B cell (primary cell): ENCODE measurements around the gene KIF13A. TPM values are rescaled to one million over a fixed set of nuclear protein-coding genes. Genes with fewer than 3 reads are reported as not detected.

Experiments used
- ATAC-seq: fragments of 200-7000 bp; cut with Tn5 transposase; one replicate; pipeline ENCODE4 v1.10.0; 2021; ENCODE audit warnings: low read depth, mild to moderate bottlenecking, moderate number of reproducible peaks, moderate library complexity
- CTCF ChIA-PET: fragments of 350-600 bp; sonication (Branson Sonifier 250); formaldehyde crosslinking; loops from one replicate; lab custom pipeline; 2021; ENCODE audit warnings: antibody characterized with exemption, inconsistent platforms; lab: Charles Lee
- POLR2A ChIA-PET: fragments of 350-600 bp; sonication (Branson Sonifier 250); formaldehyde crosslinking; loops from one replicate; lab custom pipeline; 2021; ENCODE audit warnings: antibody characterized with exemption; lab: Charles Lee
- DNase-seq: peaks from one replicate; pipeline ENCODE4 v3.0.0; 2013
- H2AFZ ChIP-seq: 2 replicates; pipeline ENCODE4 v1.6.1; 2012; ENCODE audit warnings: mild to moderate bottlenecking, low read depth, low read length; ENCODE audit not compliant: insufficient read depth, poor library complexity, severe bottlenecking
- H3K27ac ChIP-seq, 2 donors: 1 replicate in 1 of 2; 2 replicates in 1 of 2; pipeline ENCODE4 v1.5.1; 2012 to 2013; ENCODE audit warnings: low read length in 2 of 2, mild to moderate bottlenecking in 2 of 2, moderate library complexity in 1 of 2
- H3K27me3 ChIP-seq, 4 experiments: fragments of 200-600 bp in 1 of 4; sonication (generic) in 1 of 4; replicated peaks in 1 of 4; 1 replicate in 2 of 4; 2 replicates in 2 of 4; pipeline versions ENCODE4 v1.6.1 to v1.7.0; 2013 to 2016; ENCODE audit warnings: low read length in 3 of 4, mild to moderate bottlenecking in 2 of 4, mixed read lengths in 1 of 4, moderate library complexity in 1 of 4; ENCODE audit not compliant: insufficient read depth in 4 of 4, control insufficient read depth in 3 of 4; ENCODE audit errors: control extremely low read depth in 1 of 4
- H3K36me3 ChIP-seq, 2 experiments: replicated peaks in 1 of 2; 1 replicate in 1 of 2; 2 replicates in 1 of 2; pipeline versions ENCODE4 v1.6.1 to v1.7.1; 2013; ENCODE audit warnings: low read length in 1 of 2; ENCODE audit not compliant: insufficient read depth in 2 of 2, control insufficient read depth in 1 of 2; ENCODE audit errors: control extremely low read depth in 1 of 2, extremely low read depth in 1 of 2
- H3K4me1 ChIP-seq, 2 donors: fragments of 200-600 bp in 1 of 2; sonication (generic) in 1 of 2; 1 replicate in 1 of 2; 2 replicates in 1 of 2; pipeline versions ENCODE4 v1.5.1 to v1.6.1; 2013 to 2017; ENCODE audit warnings: low read length in 2 of 2; ENCODE audit not compliant: control insufficient read depth in 2 of 2, insufficient read depth in 2 of 2
- H3K4me2 ChIP-seq: replicated peaks from 2 replicates; pipeline ENCODE3; 2012; ENCODE audit warnings: mild to moderate bottlenecking, low read depth, low read length; ENCODE audit not compliant: poor library complexity, severe bottlenecking
- H3K4me3 ChIP-seq, 5 experiments: fragments of 200-600 bp in 1 of 5; sonication (generic) in 1 of 5; 1 replicate in 3 of 5; 2 replicates in 2 of 5; pipeline versions ENCODE4 v1.5.1 to v1.7.0; 2011 to 2016; ENCODE audit warnings: low read length in 4 of 5, mild to moderate bottlenecking in 4 of 5, low read depth in 2 of 5, control low read depth in 1 of 5, moderate library complexity in 1 of 5; ENCODE audit not compliant: insufficient read depth in 1 of 5; ENCODE audit errors: control extremely low read depth in 1 of 5, extremely low read depth in 1 of 5
- H3K79me2 ChIP-seq: fragments of 200-600 bp; sonication (generic); one replicate; pipeline ENCODE4 v1.6.0; 2016; ENCODE audit warnings: low read length; ENCODE audit not compliant: control insufficient read depth, insufficient read depth
- H3K9ac ChIP-seq: fragments of 200-600 bp; sonication (generic); 2 replicates; pipeline ENCODE4 v1.6.1; 2017; ENCODE audit warnings: mild to moderate bottlenecking, low read length, moderate library complexity
- H3K9me3 ChIP-seq, 3 donors: one replicate each; pipeline versions ENCODE4 v1.6.1 to v1.7.1; 2013; ENCODE audit warnings: low read length in 2 of 3; ENCODE audit not compliant: control insufficient read depth in 2 of 3, insufficient read depth in 1 of 3; ENCODE audit errors: control extremely low read depth in 1 of 3
- H4K20me1 ChIP-seq: 2 replicates; pipeline ENCODE4 v1.6.0; 2012; ENCODE audit warnings: mild to moderate bottlenecking, low read length; ENCODE audit not compliant: insufficient read depth, control insufficient read depth, poor library complexity, severe bottlenecking
- H3K27ac Mint-ChIP-seq: one replicate; pipeline ENCODE4 v1.8.0; 2021; ENCODE audit warnings: mixed read lengths
- H3K27me3 Mint-ChIP-seq: one replicate; pipeline ENCODE4 v1.8.0; 2021; ENCODE audit warnings: mixed read lengths
- H3K4me1 Mint-ChIP-seq: one replicate; pipeline ENCODE4 v1.8.0; 2021; ENCODE audit warnings: mixed read lengths
- H3K4me3 Mint-ChIP-seq: one replicate; pipeline ENCODE4 v1.8.0; 2021; ENCODE audit warnings: mixed read lengths
- H3K9me3 Mint-ChIP-seq: one replicate; pipeline ENCODE4 v1.8.0; 2022; ENCODE audit warnings: mixed read lengths; ENCODE audit not compliant: insufficient read depth
- EZH2 ChIP-seq: IDR thresholded peaks from 2 replicates; pipeline ENCODE4 v1.6.1; 2012; ENCODE audit warnings: borderline replicate concordance, low read depth, mild to moderate bottlenecking, moderate library complexity, low read length; ENCODE audit not compliant: insufficient read depth, poor library complexity, severe bottlenecking
- WGBS: methylation state at CpG from one replicate; pipeline ENCODE4 v1.1.5; 2013; ENCODE audit warnings: missing lambda C conversion rate; ENCODE audit not compliant: insufficient coverage; 5-methylcytosine and 5-hydroxymethylcytosine counted together
- intact Hi-C: fragments of 100-400 bp; cut with micrococcal nuclease; formaldehyde crosslinking; loops from one replicate; pipeline ENCODE4 v1.10.0; 2022
- polyA plus RNA-seq: library from polyadenylated mRNA; depleted of rRNA; stranded (reverse); fragments of >200 nt; gene quantifications from 2 replicates; pipeline ENCODE4 v1.2.3, GENCODE V29; 2012
- total RNA-seq, 2 donors: library from RNA; stranded (reverse); fragments of 120-200 nt in 1 of 2; gene quantifications; 1 replicate in 1 of 2; 2 replicates in 1 of 2; pipeline versions ENCODE4 v1.2.3 to v1.2.4, GENCODE V29; 2013 to 2022
- TF ChIP-seq, protein P1 (sequence below): fragments of 200-600 bp; IDR thresholded peaks from one replicate; pipeline ENCODE4 v1.8.0; 2022; ENCODE audit warnings: antibody characterized with exemption, mild to moderate bottlenecking

Gene KIF13A
- total and polyA plus RNA-seq, 2 donors (not counting 1 experiment from before 2014, with no cell fraction given), result 2.1 to 23.4 TPM

GRCh38 chr6:17730078-17730704 lies 257.2 kb downstream of the KIF13A start:
- Histone ChIP-seq H3K4me1 (no peaks in the 10 kb centered on the region), H3K4me2 (no peak overlapping the region), H3K4me3 (no peak overlapping the region), H3K36me3 (no peaks in the 10 kb centered on the region), H3K9me3 (peaks cover 0 to 3% (median 0%) of the 10 kb centered on the region in 3 donors), H3K27me3 (no peaks in the 10 kb centered on the region), H3K27ac (no peak overlapping the region), H4K20me1 (no peaks in the 10 kb centered on the region), H3K9ac (no peak overlapping the region), H3K79me2 (no peaks in the 10 kb centered on the region), H2AFZ (no peak overlapping the region)
- no peaks in the 10 kb centered on the region for H3K27me3 Mint-ChIP-seq
- no peak overlapping the region for H3K4me3 Mint-ChIP-seq
- no peaks in the 10 kb centered on the region for H3K4me1 Mint-ChIP-seq
- ChIA-PET CTCF (no interaction called here), POLR2A (no interaction called here)
- no CpG with 5 or more reads among the region's 6 CpGs for WGBS
- TF ChIP-seq, protein P1, sequence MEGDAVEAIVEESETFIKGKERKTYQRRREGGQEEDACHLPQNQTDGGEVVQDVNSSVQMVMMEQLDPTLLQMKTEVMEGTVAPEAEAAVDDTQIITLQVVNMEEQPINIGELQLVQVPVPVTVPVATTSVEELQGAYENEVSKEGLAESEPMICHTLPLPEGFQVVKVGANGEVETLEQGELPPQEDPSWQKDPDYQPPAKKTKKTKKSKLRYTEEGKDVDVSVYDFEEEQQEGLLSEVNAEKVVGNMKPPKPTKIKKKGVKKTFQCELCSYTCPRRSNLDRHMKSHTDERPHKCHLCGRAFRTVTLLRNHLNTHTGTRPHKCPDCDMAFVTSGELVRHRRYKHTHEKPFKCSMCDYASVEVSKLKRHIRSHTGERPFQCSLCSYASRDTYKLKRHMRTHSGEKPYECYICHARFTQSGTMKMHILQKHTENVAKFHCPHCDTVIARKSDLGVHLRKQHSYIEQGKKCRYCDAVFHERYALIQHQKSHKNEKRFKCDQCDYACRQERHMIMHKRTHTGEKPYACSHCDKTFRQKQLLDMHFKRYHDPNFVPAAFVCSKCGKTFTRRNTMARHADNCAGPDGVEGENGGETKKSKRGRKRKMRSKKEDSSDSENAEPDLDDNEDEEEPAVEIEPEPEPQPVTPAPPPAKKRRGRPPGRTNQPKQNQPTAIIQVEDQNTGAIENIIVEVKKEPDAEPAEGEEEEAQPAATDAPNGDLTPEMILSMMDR, result no peak
- no peak for TF ChIP-seq EZH2
- no peak overlapping the region for H3K27ac Mint-ChIP-seq
- no peak for DNase-seq
- peaks cover 7% of the 10 kb centered on the region for H3K9me3 Mint-ChIP-seq
- no peak for ATAC-seq
- intact Hi-C loops, result no loop called here

GRCh38 chr6:17729223-17730077 lies 258.0 kb downstream of the KIF13A start:
- peaks cover 7% of the 10 kb centered on the region for H3K9me3 Mint-ChIP-seq
- ATAC-seq (no peak), DNase-seq (no peak)
- Histone ChIP-seq H3K27ac (no peak overlapping the region), H4K20me1 (no peaks in the 10 kb centered on the region), H3K79me2 (no peaks in the 10 kb centered on the region), H3K9me3 (peaks cover 0 to 3% (median 0%) of the 10 kb centered on the region in 3 donors), H3K36me3 (no peaks in the 10 kb centered on the region), H3K9ac (no peak overlapping the region), H3K27me3 (no peaks in the 10 kb centered on the region), H3K4me1 (no peaks in the 10 kb centered on the region), H3K4me3 (no peak overlapping the region), H2AFZ (no peak overlapping the region), H3K4me2 (no peak overlapping the region)
- no peaks in the 10 kb centered on the region for H3K4me1 Mint-ChIP-seq
- peaks cover under 1% of the 10 kb centered on the region for H3K27me3 Mint-ChIP-seq
- TF ChIP-seq, protein P1, result no peak
- TF ChIP-seq EZH2, result no peak
- H3K27ac Mint-ChIP-seq, result no peak overlapping the region
- ChIA-PET POLR2A (no interaction called here), CTCF (no interaction called here)
- H3K4me3 Mint-ChIP-seq, result no peak overlapping the region
- 88% methylated on average over 6 of the region's 12 CpGs for WGBS
- intact Hi-C loops, result no loop called here
